ENCODE data around the gene RAB1A.

The RAB1A gene

GRCh38 chr2:65064728-65065552 is 65.0 kb downstream of the RAB1A start:
- DNase-seq (ENCODE audit: low spot score): peak; percentile 76
- TF ChIP-seq, protein P1, sequence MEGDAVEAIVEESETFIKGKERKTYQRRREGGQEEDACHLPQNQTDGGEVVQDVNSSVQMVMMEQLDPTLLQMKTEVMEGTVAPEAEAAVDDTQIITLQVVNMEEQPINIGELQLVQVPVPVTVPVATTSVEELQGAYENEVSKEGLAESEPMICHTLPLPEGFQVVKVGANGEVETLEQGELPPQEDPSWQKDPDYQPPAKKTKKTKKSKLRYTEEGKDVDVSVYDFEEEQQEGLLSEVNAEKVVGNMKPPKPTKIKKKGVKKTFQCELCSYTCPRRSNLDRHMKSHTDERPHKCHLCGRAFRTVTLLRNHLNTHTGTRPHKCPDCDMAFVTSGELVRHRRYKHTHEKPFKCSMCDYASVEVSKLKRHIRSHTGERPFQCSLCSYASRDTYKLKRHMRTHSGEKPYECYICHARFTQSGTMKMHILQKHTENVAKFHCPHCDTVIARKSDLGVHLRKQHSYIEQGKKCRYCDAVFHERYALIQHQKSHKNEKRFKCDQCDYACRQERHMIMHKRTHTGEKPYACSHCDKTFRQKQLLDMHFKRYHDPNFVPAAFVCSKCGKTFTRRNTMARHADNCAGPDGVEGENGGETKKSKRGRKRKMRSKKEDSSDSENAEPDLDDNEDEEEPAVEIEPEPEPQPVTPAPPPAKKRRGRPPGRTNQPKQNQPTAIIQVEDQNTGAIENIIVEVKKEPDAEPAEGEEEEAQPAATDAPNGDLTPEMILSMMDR (IDR thresholded peaks at IDR 0.05; ENCODE audit: extremely low read depth, insufficient read depth, missing control alignments): peak; percentile 92
- in situ Hi-C loops (cut with MboI; ENCODE audit: low pct_unique_long_range_greater_than_20kb, low sequenced_read_pairs, unreplicated experiment): loop anchor here (10.0 kb wide), 1 partner anchor 500 kb away; no protein-coding TSS in a partner anchor

DNA sequence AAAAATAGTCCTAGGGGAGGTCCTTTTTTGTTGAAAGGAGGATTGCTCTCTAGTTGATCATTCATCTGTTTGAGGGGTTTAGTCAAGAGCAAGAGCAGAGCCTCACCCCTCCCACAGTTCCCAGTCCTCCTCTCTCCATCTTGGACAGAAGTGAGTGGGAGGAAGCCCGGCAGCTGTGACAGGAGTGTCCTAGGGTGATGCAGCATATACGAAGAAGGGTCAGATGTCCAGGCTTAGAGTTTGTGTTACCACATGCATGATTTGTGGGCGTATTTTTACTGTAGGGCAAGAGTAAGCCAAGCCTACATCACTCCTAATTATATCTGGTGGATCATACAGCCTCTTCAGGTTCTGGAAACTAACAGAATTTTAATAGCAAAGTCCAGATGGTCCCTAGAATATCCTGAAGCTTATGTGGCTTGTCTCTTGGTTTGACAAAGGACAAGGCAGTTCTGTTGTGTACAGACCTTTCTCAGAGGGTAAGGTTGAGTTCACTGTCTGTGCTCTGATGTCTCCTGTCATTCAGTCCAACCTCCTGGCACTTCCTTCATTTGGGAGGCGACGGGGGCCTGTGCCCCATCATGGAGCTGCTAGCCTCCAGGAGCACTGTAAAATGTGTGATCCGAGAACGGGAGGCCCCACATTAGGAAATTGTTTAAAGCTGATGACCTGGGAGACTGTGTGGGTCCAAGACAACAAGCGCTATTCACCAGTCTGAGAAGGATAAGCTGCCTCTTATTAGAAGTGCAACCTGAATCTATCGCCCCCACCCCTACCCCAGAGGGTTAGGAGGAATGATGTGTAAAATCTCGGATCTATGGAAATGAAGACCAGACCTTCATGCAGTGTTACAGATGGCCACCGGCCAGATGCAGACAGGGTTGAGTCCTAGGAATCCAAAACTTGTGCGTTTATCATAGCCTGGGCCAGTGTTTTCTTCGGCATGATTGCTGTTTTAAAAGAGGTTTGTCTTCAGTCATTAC is 66.8 kb downstream of the RAB1A start:
- TF ChIP-seq, protein P1 (IDR thresholded peaks at IDR 0.05; ENCODE audit: extremely low read depth, insufficient read depth, missing control alignments): no peak
- in situ Hi-C loops (cut with MboI; ENCODE audit: low pct_unique_long_range_greater_than_20kb, low sequenced_read_pairs, unreplicated experiment): loop anchor here (10.0 kb wide), 1 partner anchor 502 kb away; no protein-coding TSS in a partner anchor
- DNase-seq (ENCODE audit: low spot score): no peak

DNA sequence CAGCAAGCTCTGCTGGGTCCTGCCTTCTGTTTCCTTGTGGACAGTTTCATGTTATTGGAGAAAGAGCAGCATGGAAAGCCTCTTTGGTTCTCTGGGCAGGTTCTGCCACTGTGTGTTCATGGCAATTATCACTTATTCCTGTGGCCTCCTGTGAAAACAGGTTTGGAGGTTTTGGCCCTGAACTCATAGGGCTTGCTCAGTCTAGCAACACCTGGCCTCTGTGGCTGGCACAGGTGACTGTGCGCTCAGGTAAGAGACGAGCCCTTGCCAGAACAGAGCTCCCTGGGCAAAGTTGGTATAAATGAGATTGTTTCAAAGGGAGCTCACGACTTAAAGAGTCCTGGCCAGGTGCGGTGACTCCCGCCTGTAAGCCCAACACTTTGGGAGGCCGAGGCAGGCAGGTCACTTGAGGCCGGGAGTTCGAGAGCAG is 68.0 kb downstream of the RAB1A start:
- TF ChIP-seq, protein P1 (IDR thresholded peaks at IDR 0.05; ENCODE audit: extremely low read depth, insufficient read depth, missing control alignments): no peak
- in situ Hi-C loops (cut with MboI; ENCODE audit: low pct_unique_long_range_greater_than_20kb, low sequenced_read_pairs, unreplicated experiment): loop anchor here (10.0 kb wide), 1 partner anchor 503 kb away; no protein-coding TSS in a partner anchor
- DNase-seq (ENCODE audit: low spot score): peak; percentile 2

- TF ChIP-seq, protein P1 (IDR thresholded peaks at IDR 0.05; ENCODE audit: extremely low read depth, insufficient read depth, missing control alignments): no peak
- DNase-seq (ENCODE audit: low spot score): peak; percentile 3
- in situ Hi-C loops (cut with MboI; ENCODE audit: low pct_unique_long_range_greater_than_20kb, low sequenced_read_pairs, unreplicated experiment): loop anchor here (10.0 kb wide), 1 partner anchor 503 kb away; no protein-coding TSS in a partner anchor
Measured at GRCh38 chr2:65061146-65061909, 68.6 kb downstream of the RAB1A start.

DNA sequence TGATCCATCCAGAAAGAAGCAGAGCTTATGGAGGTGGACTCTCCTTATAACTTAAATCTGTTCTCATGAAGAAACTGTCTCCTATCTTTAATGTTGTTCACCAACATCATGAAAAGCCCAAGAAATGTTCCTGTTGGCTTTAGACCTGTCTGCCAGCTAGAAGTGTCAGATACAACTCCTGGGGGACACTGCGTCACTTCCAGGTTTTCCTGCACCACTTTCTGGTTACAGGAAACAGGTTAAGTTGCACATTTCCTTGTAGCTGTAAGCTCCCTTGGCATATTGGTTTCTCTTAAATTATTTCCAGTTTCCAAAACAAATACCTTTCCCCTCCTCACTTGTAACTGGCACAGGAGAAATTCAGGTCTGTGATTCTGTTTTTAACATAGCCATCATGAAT is 70.8 kb downstream of the RAB1A start:
- TF ChIP-seq, protein P1 (IDR thresholded peaks at IDR 0.05; ENCODE audit: extremely low read depth, insufficient read depth, missing control alignments): no peak
- peak; percentile 2 for DNase-seq (ENCODE audit: low spot score)
- in situ Hi-C loops (cut with MboI; ENCODE audit: low pct_unique_long_range_greater_than_20kb, low sequenced_read_pairs, unreplicated experiment): loop anchor here (10.0 kb wide), 1 partner anchor 116 kb away; no protein-coding TSS in a partner anchor

All from GM13977 (cell line).